Epithelial cell of esophagus (primary cell): ENCODE data around the gene STRC.
"Not testable (repeated sequence)": the region's sequence is repeated elsewhere in the genome, so short reads cannot be mapped to it uniquely, and the experiment has no call there.

Experiments
- DNase-seq: peaks from one replicate; pipeline ENCODE4 v3.0.0; 2010; ENCODE audit warnings: low read depth
- H3K4me3 ChIP-seq: 2 replicates; pipeline ENCODE4 v1.5.1; 2011; ENCODE audit warnings: mild to moderate bottlenecking, low read length, control low read depth
- CTCF ChIP-seq: IDR thresholded peaks from 2 replicates; pipeline ENCODE4 v1.5.1; 2011; ENCODE audit warnings: low read depth, mild to moderate bottlenecking, low read length, control low read depth, inconsistent platforms; ENCODE audit not compliant: insufficient read depth; ENCODE audit errors: missing control alignments

Gene STRC

GRCh38 chr15:43592841-43593240, 25.8 kb downstream of the STRC start:
- not testable (repeated sequence) for DNase-seq
- H3K4me3 ChIP-seq, result peak overlapping the region; percentile 15

- not testable (repeated sequence) for DNase-seq, H3K4me3 ChIP-seq
These were observed 28.7 kb downstream of the STRC start, which contains the start of gene PPIP5K1 for GRCh38 chr15:43589778-43590466. Gene PPIP5K1 (minus strand): TSS chr15:43590208. CDS start chr15:43584504, 5,704 bp downstream.

- DNase-seq, H3K4me3 ChIP-seq: not testable (repeated sequence)
These were observed 44.0 kb downstream of the STRC start for GRCh38 chr15:43574607-43575006.

- not testable (repeated sequence) for H3K4me3 ChIP-seq, DNase-seq
These were observed 52.0 kb downstream of the STRC start for GRCh38 chr15:43566615-43567014.

- not testable (repeated sequence) for DNase-seq, H3K4me3 ChIP-seq
These were observed 54.8 kb downstream of the STRC start for GRCh38 chr15:43563793-43564192.

GRCh38 chr15:43562753-43563152, 55.8 kb downstream of the STRC start:
- H3K4me3 ChIP-seq, DNase-seq: not testable (repeated sequence)

GRCh38 chr15:43552986-43553385, 65.6 kb downstream of the STRC start:
- no peak for DNase-seq
- no peak for TF ChIP-seq CTCF

GRCh38 chr15:43552256-43552655, 66.3 kb downstream of the STRC start:
- H3K4me3 ChIP-seq, result no peak overlapping the region
- no peak for TF ChIP-seq CTCF
- DNase-seq, result no peak

More at GRCh38 chr15:43552986-43553385, 65.6 kb downstream of the STRC start:
- H3K4me3 ChIP-seq, result no peak overlapping the region

- no peak overlapping the region for H3K4me3 ChIP-seq
- DNase-seq, result no peak
- no peak for TF ChIP-seq CTCF
These were observed 67.9 kb downstream of the STRC start for GRCh38 chr15:43550527-43551363.
